Neural cell (in vitro differentiated cells): ENCODE results near the gene RARS2. TPM values are rescaled to one million over a fixed set of nuclear protein-coding genes. Genes with fewer than 3 reads are reported as not detected.

Experiments used
- H2AFZ ChIP-seq: fragments of 200-600, 300-800 bp; sonication (generic), shearing (Covaris generic); 2 replicates; pipeline ENCODE4 v1.6.0; 2014; ENCODE audit warnings: low read depth, mild to moderate bottlenecking, antibody characterized with exemption, low read length, moderate library complexity
- H3F3A ChIP-seq: fragments of 200-600 bp; shearing (Covaris generic); 2 replicates; pipeline ENCODE4 v1.6.1; 2016; ENCODE audit warnings: mild to moderate bottlenecking, moderate library complexity, mixed read lengths, antibody characterized with exemption, low read length; ENCODE audit not compliant: insufficient read depth, poor library complexity, severe bottlenecking
- H3K27ac ChIP-seq: fragments of 200-600, 300-800 bp; sonication (generic), shearing (Covaris generic); 2 replicates; pipeline ENCODE4 v1.5.1; 2014; ENCODE audit warnings: mild to moderate bottlenecking, low read length, moderate library complexity
- H3K27me3 ChIP-seq: fragments of 300-800, 200-600 bp; sonication (generic), shearing (Covaris generic); 2 replicates; pipeline ENCODE4 v1.6.0; 2014; ENCODE audit warnings: mild to moderate bottlenecking, low read depth, low read length, moderate library complexity; ENCODE audit not compliant: insufficient read depth
- H3K36me3 ChIP-seq: fragments of 300-800, 200-600 bp; sonication (generic), shearing (Covaris generic); 2 replicates; pipeline ENCODE4 v1.5.1; 2014; ENCODE audit warnings: mild to moderate bottlenecking, antibody characterized with exemption, low read length, moderate library complexity; ENCODE audit not compliant: insufficient read depth
- H3K4me2 ChIP-seq: fragments of 300-800, 200-600 bp; sonication (generic), shearing (Covaris generic); 2 replicates; pipeline ENCODE4 v1.6.0; 2014; ENCODE audit warnings: mild to moderate bottlenecking, low read length
- H3K4me3 ChIP-seq: fragments of 300-800, 200-600 bp; sonication (generic), shearing (Covaris generic); 2 replicates; pipeline ENCODE4 v1.5.1; 2014; ENCODE audit warnings: mild to moderate bottlenecking, low read length, moderate library complexity
- H3K79me2 ChIP-seq: fragments of 200-600 bp; shearing (Covaris generic); replicated peaks from 2 replicates; pipeline ENCODE4 v1.6.0; 2014; ENCODE audit warnings: mild to moderate bottlenecking, low read length, moderate library complexity; ENCODE audit not compliant: insufficient read depth
- H3K9ac ChIP-seq: fragments of 300-800, 200-600 bp; sonication (generic), shearing (Covaris generic); 2 replicates; pipeline ENCODE4 v1.6.1; 2016; ENCODE audit warnings: mild to moderate bottlenecking, low read length, mixed read lengths
- H3K9me2 ChIP-seq: fragments of 200-600 bp; shearing (Covaris generic); 2 replicates; pipeline ENCODE4 v1.6.1; 2016; ENCODE audit warnings: mild to moderate bottlenecking, low read length, mixed read lengths; ENCODE audit not compliant: insufficient read depth
- H3K9me3 ChIP-seq: fragments of 200-600, 300-800 bp; sonication (generic), shearing (Covaris generic); 2 replicates; pipeline ENCODE4 v1.6.1; 2016; ENCODE audit warnings: mild to moderate bottlenecking, mixed run types, low read length, moderate library complexity, mixed read lengths
- H4K20me1 ChIP-seq: fragments of 200-600 bp; shearing (Covaris generic); 2 replicates; pipeline ENCODE4 v1.6.1; 2016; ENCODE audit warnings: mild to moderate bottlenecking, mixed run types; ENCODE audit not compliant: insufficient read depth
- CTCF ChIP-seq: fragments of 450-650 bp; IDR thresholded peaks from 2 replicates; pipeline ENCODE4 v1.5.1; 2014; ENCODE audit warnings: antibody characterized with exemption, mild to moderate bottlenecking, moderate library complexity; ENCODE audit not compliant: poor library complexity, severe bottlenecking
- EP300 ChIP-seq: fragments of 450-650 bp; conservative IDR thresholded peaks from 2 replicates; pipeline ENCODE4 v1.6.1; 2014; ENCODE audit warnings: antibody characterized with exemption, mild to moderate bottlenecking, moderate library complexity; ENCODE audit not compliant: poor library complexity, severe bottlenecking
- EZH2 ChIP-seq: fragments of 200-600, 300-800 bp; shearing (Covaris generic), sonication (generic); IDR thresholded peaks from 2 replicates; pipeline ENCODE4 v1.6.1; 2014; ENCODE audit warnings: antibody characterized with exemption, low read length, borderline replicate concordance, mild to moderate bottlenecking; ENCODE audit not compliant: insufficient read depth, poor library complexity, severe bottlenecking
- MXI1 ChIP-seq: fragments of 450-650 bp; conservative IDR thresholded peaks from 2 replicates; pipeline ENCODE4 v1.6.1; 2014; ENCODE audit warnings: antibody characterized with exemption, mild to moderate bottlenecking; ENCODE audit not compliant: poor library complexity, severe bottlenecking
- POLR2AphosphoS5 ChIP-seq: IDR thresholded peaks from 2 replicates; pipeline ENCODE4 v1.6.1; 2012
- RAD21 ChIP-seq: fragments of 450-650 bp; conservative IDR thresholded peaks from 2 replicates; pipeline ENCODE4 v1.6.1; 2014; ENCODE audit warnings: antibody characterized with exemption, mild to moderate bottlenecking, moderate library complexity
- REST ChIP-seq: IDR thresholded peaks from 2 replicates; pipeline ENCODE4 v1.6.1; 2012; ENCODE audit warnings: borderline replicate concordance
- SMC3 ChIP-seq: fragments of 450-650 bp; conservative IDR thresholded peaks from 2 replicates; pipeline ENCODE4 v1.6.1; 2014; ENCODE audit warnings: antibody characterized with exemption, mild to moderate bottlenecking, moderate library complexity; ENCODE audit not compliant: poor library complexity
- TAF1 ChIP-seq: IDR thresholded peaks from 2 replicates; pipeline ENCODE4 v1.6.1; 2012; ENCODE audit warnings: low read depth
- polyA plus RNA-seq: library from polyadenylated mRNA; depleted of rRNA; stranded (reverse); fragments of >200 nt; gene quantifications from 2 replicates; pipeline ENCODE4 v1.2.3, GENCODE V29; 2014

Gene RARS2
- polyA plus RNA-seq, 1 donor from 2014 or later, result 50.4 TPM

- no peaks in the 10 kb centered on the region for H3F3A ChIP-seq
- no peak overlapping the region for H3K4me3 ChIP-seq
- H2AFZ ChIP-seq, result no peak overlapping the region
- H3K27ac ChIP-seq, result no peak overlapping the region
- H3K9ac ChIP-seq, result no peak overlapping the region
- no peaks in the 10 kb centered on the region for H3K79me2 ChIP-seq
- H3K9me3 ChIP-seq, result no peaks in the 10 kb centered on the region
- H3K27me3 ChIP-seq, result no peaks in the 10 kb centered on the region
- H4K20me1 ChIP-seq, result no peaks in the 10 kb centered on the region
- no peak overlapping the region for H3K4me2 ChIP-seq
- H3K36me3 ChIP-seq, result no peaks in the 10 kb centered on the region
- TF ChIP-seq CTCF (no peak), REST (no peak), POLR2AphosphoS5 (no peak), RAD21 (no peak), EP300 (no peak), TAF1 (no peak), SMC3 (no peak), MXI1 (no peak), EZH2 (no peak)
- H3K9me2 ChIP-seq, result no peaks in the 10 kb centered on the region
These were observed 19.0 kb upstream of the RARS2 start for GRCh38 chr6:87608802-87609201.

GRCh38 chr6:87606199-87606598 lies 16.4 kb upstream of the RARS2 start:
- H2AFZ ChIP-seq, result no peak overlapping the region
- no peaks in the 10 kb centered on the region for H3K9me2 ChIP-seq
- no peaks in the 10 kb centered on the region for H4K20me1 ChIP-seq
- no peak overlapping the region for H3K9ac ChIP-seq
- no peaks in the 10 kb centered on the region for H3F3A ChIP-seq
- no peak overlapping the region for H3K4me2 ChIP-seq
- H3K4me3 ChIP-seq, result no peak overlapping the region
- no peaks in the 10 kb centered on the region for H3K79me2 ChIP-seq
- H3K27me3 ChIP-seq, result no peaks in the 10 kb centered on the region
- no peak overlapping the region for H3K27ac ChIP-seq
- no peaks in the 10 kb centered on the region for H3K36me3 ChIP-seq
- H3K9me3 ChIP-seq, result no peaks in the 10 kb centered on the region
- TF ChIP-seq CTCF, result no peak
- no peak for TF ChIP-seq POLR2AphosphoS5
- no peak for TF ChIP-seq EZH2
- TF ChIP-seq REST, result no peak
